Pancreas (tissue), 10 donors: Measurements from ENCODE around the gene WFIKKN1. TPM values are rescaled to one million over a fixed set of nuclear protein-coding genes. Genes with fewer than 3 reads are reported as not detected.

Experiments used
- ATAC-seq, 4 donors: fragments of 200-7000 bp; cut with Tn5 transposase; one replicate each; pipeline versions ENCODE4 v1.8.0 to v1.9.1; 2020; ENCODE audit warnings: mild to moderate bottlenecking in 4 of 4, moderate library complexity in 4 of 4
- DNase-seq, 6 donors: peaks; one replicate each; pipeline ENCODE4 v3.0.0-alpha.2; 2020
- FAIRE-seq: peaks from 2 replicates; lab custom pipeline; 2012; peaks lifted over from hg19 to GRCh38; lab: Jason Lieb, UNC
- H3K27ac ChIP-seq, 4 donors: fragments of 200-600 bp; sonication (generic); 1 replicate in 3 of 4; 2 replicates in 1 of 4; pipeline versions ENCODE4 v1.5.0 to v1.8.0; 2020
- H3K27me3 ChIP-seq, 4 donors: fragments of 200-600 bp; one replicate each; pipeline ENCODE4 v1.8.0; 2021
- H3K36me3 ChIP-seq, 3 donors: fragments of 200-600 bp; sonication (generic) in 1 of 3; one replicate each; pipeline versions ENCODE4 v1.5.0 to v1.8.0; 2020 to 2021
- H3K4me1 ChIP-seq, 3 donors: fragments of 200-600 bp; one replicate each; pipeline ENCODE4 v1.8.0; 2021
- H3K4me3 ChIP-seq, 4 donors: fragments of 200-600 bp; sonication (generic) in 2 of 4; one replicate each; pipeline versions ENCODE4 v1.5.0 to v1.8.0; 2020 to 2021
- H3K9me3 ChIP-seq, 4 donors: fragments of 200-600 bp; one replicate each; pipeline ENCODE4 v1.8.0; 2021
- CTCF ChIP-seq, 4 donors: fragments of 200-600 bp; sonication (generic) in 3 of 4; IDR thresholded peaks; one replicate each; pipeline versions ENCODE4 v1.5.0 to v1.8.0; 2021; ENCODE audit warnings: antibody characterized with exemption in 4 of 4
- WGBS, 2 donors: extraction: QIAGEN DNeasy Blood & Tissue Kit; methylation state at CpG; one replicate each; pipeline ENCODE4 v1.1.7; 2013; 5-methylcytosine and 5-hydroxymethylcytosine counted together
- intact Hi-C, 3 donors: fragments of 100-400 bp; cut with DNase I; formaldehyde crosslinking; loops; one replicate each; pipeline versions ENCODE4 v1.11.1 to v1.14.2; 2022
- polyA plus RNA-seq, 2 donors: library from polyadenylated mRNA; stranded (reverse); fragments of 200-250 nt; gene quantifications; one replicate each; pipeline ENCODE4 v1.2.3, GENCODE V29; 2013
- total RNA-seq, 6 donors: library from RNA; stranded (reverse); fragmentation: NEBNext Ultra II Directional in 4 of 6; extraction: Animal tissue kit (Norgen Biotek cat#: 25700) in 4 of 6; gene quantifications; one replicate each; pipeline versions ENCODE4 v1.2.1 to v1.2.4, GENCODE V29; 2021 to 2023
- donor health status: healthy with polysubstance abuse.
- donor health status: DM: no; HTN: no; CAD: no; lungs with moderate emphysema.
- donor health status: DM: no; HTN: no; CAD: no.
- donor health status: control.
- donor health status: control.
- donor health status: Bipolar disorder and iron deficiency.
- donor health status: DM: yes; HTN: yes; CAD: no.
- donor health status: DM: no; HTN: no; CAD: no.
- donor health status: DM: no; HTN: no; CAD: no.
- donor health status: DM: yes; HTN: yes; CAD: no.

WFIKKN1 gene
- total and polyA plus RNA-seq, 8 donors: 0.75 to 13.8 (median 1.7) TPM

- 86 to 88% methylated on average over 12 of the region's 12 CpGs for WGBS, 2 donors
- no peaks in the 10 kb centered on the region for H3K9me3 ChIP-seq
- H3K27me3 ChIP-seq: no peaks in the 10 kb centered on the region
- peaks cover 0 to 6% (median 0%) of the 10 kb centered on the region in 3 donors for H3K4me1 ChIP-seq
- intact Hi-C loops: loop anchor here in 1 of 3 donors (10.0 kb wide), 1 partner anchor 269 kb away; the partner anchor contains the start of gene PGAP6
- FAIRE-seq (no peak), DNase-seq (no peak), ATAC-seq (no peak)
- no peak overlapping the region for H3K4me3 ChIP-seq
- H3K36me3 ChIP-seq: peaks cover 0 to 12% (median 0%) of the 10 kb centered on the region in 3 donors
- H3K27ac ChIP-seq: no peak overlapping the region
- TF ChIP-seq CTCF (IDR thresholded peaks at IDR 0.05): no peak
These were observed 23.2 kb downstream of the WFIKKN1 start for GRCh38 chr16:654034-654433.

GRCh38 chr16:657487-657886 lies 26.7 kb downstream of the WFIKKN1 start:
- FAIRE-seq (no peak), DNase-seq (no peak), ATAC-seq (no peak)
- no peaks in the 10 kb centered on the region for H3K27me3 ChIP-seq
- H3K4me1 ChIP-seq: peaks cover 5 to 7% (median 5%) of the 10 kb centered on the region in 3 donors
- H3K4me3 ChIP-seq: no peak overlapping the region
- no peak overlapping the region for H3K27ac ChIP-seq
- no peaks in the 10 kb centered on the region for H3K9me3 ChIP-seq
- intact Hi-C loops: loop anchor here in 1 of 3 donors (10.0 kb wide), 1 partner anchor 273 kb away; the partner anchor contains the start of gene PGAP6
- peaks cover 0 to 12% (median 0%) of the 10 kb centered on the region in 3 donors for H3K36me3 ChIP-seq
- TF ChIP-seq CTCF (IDR thresholded peaks at IDR 0.05): no peak
- WGBS, 2 donors: 96 to 97% methylated on average over 19 to 22 of the region's 22 CpGs

GRCh38 chr16:658679-659571 lies 28.1 kb downstream of the WFIKKN1 start:
- Histone ChIP-seq H3K9me3 (no peaks in the 10 kb centered on the region), H3K4me3 (no peak overlapping the region), H3K27ac (no peak overlapping the region), H3K4me1 (peaks cover 5 to 7% (median 5%) of the 10 kb centered on the region in 3 donors), H3K27me3 (no peaks in the 10 kb centered on the region), H3K36me3 (peaks cover 0 to under 1% (median 0%) of the 10 kb centered on the region in 3 donors)
- TF ChIP-seq CTCF (IDR thresholded peaks at IDR 0.05): no peak
- FAIRE-seq: no peak
- no peak for ATAC-seq
- WGBS, 2 donors: 92% methylated on average over 33 to 35 of the region's 35 CpGs
- intact Hi-C loops: loop anchor here in 1 of 3 donors (10.0 kb wide), 1 partner anchor 274 kb away; the partner anchor contains the start of gene PGAP6
- peak in 1 of 6 donors; percentile 81 for DNase-seq

- FAIRE-seq: no peak
These were observed 28.8 kb downstream of the WFIKKN1 start for GRCh38 chr16:659618-660017.

More at GRCh38 chr16:659618-660017, 28.8 kb downstream of the WFIKKN1 start:
- 88 to 95% methylated on average over 20 of the region's 20 CpGs for WGBS, 2 donors
- Histone ChIP-seq H3K36me3 (no peaks in the 10 kb centered on the region), H3K27me3 (no peaks in the 10 kb centered on the region), H3K9me3 (no peaks in the 10 kb centered on the region), H3K27ac (no peak overlapping the region), H3K4me1 (peaks cover 5 to 7% (median 5%) of the 10 kb centered on the region in 3 donors), H3K4me3 (no peak overlapping the region)
- no peak for TF ChIP-seq CTCF (IDR thresholded peaks at IDR 0.05)
- intact Hi-C loops: loop anchor here in 2 of 3 donors (5.0 to 10.0 kb wide), 2 partner anchors 82 to 275 kb away; partner anchors contain the start of gene PGAP6 (in 1 of the 2)
- peak in 2 of 6 donors; percentile 68 to 86 for DNase-seq
- ATAC-seq: no peak
